GM21515 (cell line): ENCODE measurements around the gene PARL.

ENCODE experiments used
- ATAC-seq: cut with Tn5 transposase; IDR thresholded peaks from one replicate; pipeline ENCODE4 v1.9.1; 2021; ENCODE audit not compliant: unreplicated experiment

Gene PARL

GRCh38 chr3:183854318-183855035, 30.2 kb downstream of the PARL start:
- ATAC-seq, result no peak

DNA sequence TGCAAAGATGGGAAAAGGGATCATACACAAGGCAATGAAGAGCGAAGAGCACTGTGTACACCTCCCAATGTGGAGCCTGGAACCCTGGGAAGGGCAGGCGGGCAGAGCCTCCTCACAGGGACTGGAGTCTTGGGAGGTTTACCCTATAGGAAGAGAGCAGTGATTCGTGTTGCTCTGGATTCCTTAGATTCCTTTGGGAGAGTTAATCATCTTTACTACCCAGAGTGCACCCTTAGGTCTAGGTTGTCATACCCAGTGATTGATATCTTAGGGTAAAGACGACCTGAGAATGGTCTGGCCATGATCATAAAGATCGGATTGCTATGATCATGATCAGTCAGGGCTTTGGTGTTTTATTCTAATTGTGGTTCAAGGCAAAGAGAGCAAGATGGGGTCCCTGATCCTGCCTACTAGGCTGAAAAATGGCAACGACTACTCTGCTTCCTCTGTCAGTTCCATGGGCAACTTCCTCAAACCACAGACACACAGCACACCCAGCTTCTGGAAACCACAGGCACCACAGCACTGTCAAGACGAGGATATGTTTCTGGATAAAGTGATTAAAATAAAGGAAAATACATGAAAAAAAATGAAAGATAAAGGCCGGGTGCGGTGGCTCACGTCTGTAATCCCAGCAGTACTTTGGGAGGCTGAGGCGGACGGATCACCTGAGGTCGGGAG, 38.9 kb downstream of the PARL start:
- ATAC-seq, result no peak

GRCh38 chr3:183845090-183845489, 39.6 kb downstream of the PARL start:
- no peak for ATAC-seq

DNA sequence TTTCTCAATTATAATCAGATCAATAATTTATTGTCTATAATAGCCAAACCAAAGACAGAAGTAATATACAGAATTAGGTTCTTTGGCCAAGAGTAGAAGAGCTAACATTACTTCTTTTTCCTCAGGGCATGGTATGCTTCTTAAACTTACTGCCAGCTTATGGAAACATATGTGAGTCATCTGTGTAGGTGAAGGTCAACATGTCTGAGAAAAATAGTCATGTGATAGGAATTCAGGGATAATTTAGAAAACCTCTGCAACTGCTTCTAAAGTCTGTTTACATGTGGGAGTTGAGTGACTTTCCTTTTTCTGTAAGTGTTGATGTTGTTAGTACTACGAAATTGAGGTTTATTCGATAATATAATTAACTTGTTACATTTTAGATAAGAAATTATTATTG, 40.1 kb downstream of the PARL start:
- no peak for ATAC-seq

GRCh38 chr3:183839751-183840150, 44.9 kb downstream of the PARL start:
- no peak for ATAC-seq

DNA sequence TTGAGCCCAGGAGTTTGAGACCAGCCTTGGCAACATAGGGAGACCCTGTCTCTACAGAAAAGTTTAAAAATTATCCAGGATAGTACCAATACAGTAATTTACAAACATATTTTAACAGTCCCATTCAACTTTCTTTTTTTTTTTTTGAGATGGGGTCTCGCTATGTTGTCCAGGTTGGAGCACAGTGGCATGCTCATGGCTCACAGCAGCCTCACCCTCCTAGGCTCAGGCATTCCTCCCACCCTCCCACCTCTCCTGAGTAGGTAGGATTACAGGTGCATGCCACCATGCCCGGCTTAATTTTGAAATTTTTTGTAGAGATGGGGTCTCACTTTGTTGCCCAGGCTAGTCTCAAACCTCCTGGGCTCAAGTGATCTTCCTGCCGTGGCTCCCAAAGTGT, 46.8 kb downstream of the PARL start:
- ATAC-seq, result no peak

DNA sequence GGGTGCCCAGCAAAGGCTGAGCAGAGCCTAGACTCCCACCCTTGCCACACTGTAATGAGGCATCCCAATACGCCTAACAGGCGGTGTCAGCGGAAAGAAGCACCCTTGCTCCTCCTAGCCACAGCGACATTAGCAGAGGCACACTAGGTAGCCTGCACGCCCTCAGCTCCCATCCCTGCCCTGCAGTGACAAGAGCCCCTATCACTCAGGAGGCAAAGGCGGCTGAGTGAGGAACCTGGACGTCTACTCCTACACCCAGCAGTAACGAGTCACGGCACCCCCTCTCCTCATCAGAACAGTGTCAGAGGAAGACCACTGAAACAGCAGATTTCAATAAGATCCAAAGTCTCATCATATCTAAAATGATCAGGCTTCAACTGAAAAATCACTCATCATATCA, 47.3 kb downstream of the PARL start:
- no peak for ATAC-seq

- ATAC-seq, result no peak
Measured at GRCh38 chr3:183833516-183833915, 51.2 kb downstream of the PARL start.

- ATAC-seq, result no peak
Measured at GRCh38 chr3:183830187-183830586, 54.5 kb downstream of the PARL start.

GRCh38 chr3:183829466-183829865, 55.2 kb downstream of the PARL start:
- no peak for ATAC-seq

DNA sequence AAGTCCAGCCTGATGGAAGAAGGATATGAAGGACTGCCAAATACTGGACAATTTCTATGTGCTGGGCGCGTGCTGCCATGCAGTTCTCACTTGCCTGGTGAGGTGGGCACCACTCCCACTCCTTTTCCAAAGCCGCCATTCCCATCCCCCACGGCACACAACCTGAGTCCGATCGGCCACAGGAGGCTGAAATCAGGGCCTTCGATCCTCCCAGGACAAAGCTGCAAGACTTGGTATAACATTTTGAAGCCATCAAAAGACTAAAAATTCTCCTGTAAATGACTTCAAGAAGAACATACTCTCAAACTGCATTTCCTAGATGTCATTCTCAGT, 56.2 kb downstream of the PARL start:
- no peak for ATAC-seq

- no peak for ATAC-seq
Measured at GRCh38 chr3:183827809-183828537, 56.7 kb downstream of the PARL start.

GRCh38 chr3:183826448-183827250, 58.0 kb downstream of the PARL start:
- ATAC-seq, result no peak

DNA sequence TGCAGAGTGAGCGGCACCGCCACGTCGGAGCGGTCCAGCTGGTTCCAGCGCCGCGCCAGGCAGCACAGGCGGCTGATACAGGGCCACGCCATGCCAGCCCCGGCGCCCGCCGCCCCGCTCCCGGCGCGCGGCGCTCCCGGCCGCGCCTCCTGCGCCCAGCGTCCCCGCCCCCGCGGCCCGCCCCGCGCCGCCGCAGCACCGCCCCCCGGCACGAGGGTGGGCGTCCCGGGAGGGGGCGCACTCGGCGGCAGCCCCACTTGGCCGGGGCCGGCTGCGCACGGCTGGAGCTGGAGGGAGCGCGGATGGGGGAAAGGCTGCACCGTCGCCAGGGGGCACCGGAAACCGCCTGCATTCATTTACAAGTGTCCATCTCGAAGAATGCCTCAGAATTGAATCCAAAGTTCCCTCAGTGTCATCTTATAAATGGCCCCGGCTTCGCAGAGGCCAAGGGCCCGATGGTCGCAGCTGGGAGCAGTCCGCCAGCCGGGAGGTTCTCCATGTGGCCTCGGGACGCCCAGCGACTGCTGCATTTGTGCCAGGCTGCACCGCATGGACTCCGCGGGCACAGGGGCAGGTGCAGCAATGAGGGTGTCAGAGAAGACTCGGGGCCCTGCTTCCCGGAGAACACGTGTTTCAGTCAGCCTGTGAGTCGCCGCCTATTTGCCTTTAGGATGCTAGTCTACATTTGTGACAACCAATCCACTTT, 59.1 kb downstream of the PARL start, which contains the start of gene MAP6D1:
TSS of gene MAP6D1 (minus strand) at position 122 of the 706 bp plus-strand sequence. CDS start at position 92, 30 bp downstream.
- ATAC-seq, result no peak

DNA sequence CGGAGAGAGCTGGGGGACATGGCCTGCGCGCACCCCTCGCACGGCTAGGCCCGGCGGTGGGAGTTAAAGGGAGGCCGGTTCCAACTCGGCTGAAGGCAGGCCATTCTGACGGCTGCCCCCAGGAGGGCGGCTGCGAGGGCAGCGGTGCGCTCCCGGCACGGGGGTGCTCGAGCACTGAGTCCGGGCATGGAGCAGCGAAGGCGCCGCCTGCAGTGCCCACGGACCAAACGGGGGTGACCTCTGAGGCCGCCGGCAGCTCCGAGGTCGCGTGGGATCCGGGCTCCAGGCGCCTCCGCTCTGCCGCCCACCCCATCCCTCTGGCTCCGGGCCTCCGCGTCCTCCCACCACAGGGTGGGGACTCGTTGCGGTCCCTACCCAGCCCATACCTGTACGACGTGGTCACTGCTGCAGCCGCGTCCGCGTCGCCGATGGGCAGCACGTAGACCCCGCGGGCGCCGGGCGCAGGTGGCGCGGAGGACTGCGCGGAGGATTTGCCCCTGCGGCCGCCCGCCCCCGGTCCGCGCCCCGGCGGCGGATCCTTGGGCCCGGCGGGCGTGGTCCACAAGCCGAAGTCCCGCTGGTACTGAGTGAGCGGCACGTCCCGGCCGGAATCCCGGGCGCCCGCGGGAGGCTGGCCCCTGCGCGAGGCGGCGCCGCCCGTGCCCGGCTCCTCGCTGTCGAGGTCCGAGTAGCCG, 59.8 kb downstream of the PARL start:
- ATAC-seq, result no peak

DNA sequence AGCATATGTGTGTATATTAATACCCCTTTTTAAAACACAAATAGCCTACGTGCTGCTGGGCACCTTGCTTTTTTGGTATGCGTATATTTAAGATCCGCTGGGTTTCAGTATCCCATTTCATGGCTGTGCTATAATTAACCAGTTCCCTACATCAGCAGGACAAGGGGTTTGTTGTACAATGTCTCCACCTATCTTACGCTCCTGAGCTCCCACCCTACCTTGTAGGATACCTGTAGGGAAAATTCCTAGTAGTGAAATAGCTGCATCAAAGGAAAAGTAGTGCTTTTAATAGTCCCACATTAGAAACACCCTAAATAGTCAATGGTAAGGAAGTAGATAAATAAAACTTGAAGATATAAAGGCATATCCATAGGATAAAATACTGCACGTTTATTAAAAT, 60.7 kb downstream of the PARL start:
- no peak for ATAC-seq

DNA sequence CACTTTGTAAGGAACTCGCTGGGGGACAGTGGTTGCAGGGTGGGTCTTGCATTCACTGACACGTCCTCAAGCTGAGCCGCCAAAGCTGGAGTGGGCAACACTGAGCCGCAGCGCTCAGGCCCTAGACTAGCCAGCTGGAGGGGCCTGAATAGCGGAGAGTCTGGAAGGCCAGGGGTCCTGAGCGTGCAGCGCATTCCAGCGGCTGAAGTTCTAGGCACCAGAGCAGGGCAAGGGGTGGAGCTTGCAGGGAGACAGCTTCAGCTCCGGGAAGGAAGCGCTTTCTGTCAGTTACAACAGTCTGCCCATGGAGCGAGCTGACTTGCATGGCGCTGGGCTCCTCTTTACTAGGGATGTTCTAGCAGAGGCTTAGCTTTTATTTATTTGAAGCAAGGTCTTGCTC, 62.0 kb downstream of the PARL start:
- ATAC-seq, result no peak

GRCh38 chr3:183819831-183820230, 64.8 kb downstream of the PARL start:
- no peak for ATAC-seq

DNA sequence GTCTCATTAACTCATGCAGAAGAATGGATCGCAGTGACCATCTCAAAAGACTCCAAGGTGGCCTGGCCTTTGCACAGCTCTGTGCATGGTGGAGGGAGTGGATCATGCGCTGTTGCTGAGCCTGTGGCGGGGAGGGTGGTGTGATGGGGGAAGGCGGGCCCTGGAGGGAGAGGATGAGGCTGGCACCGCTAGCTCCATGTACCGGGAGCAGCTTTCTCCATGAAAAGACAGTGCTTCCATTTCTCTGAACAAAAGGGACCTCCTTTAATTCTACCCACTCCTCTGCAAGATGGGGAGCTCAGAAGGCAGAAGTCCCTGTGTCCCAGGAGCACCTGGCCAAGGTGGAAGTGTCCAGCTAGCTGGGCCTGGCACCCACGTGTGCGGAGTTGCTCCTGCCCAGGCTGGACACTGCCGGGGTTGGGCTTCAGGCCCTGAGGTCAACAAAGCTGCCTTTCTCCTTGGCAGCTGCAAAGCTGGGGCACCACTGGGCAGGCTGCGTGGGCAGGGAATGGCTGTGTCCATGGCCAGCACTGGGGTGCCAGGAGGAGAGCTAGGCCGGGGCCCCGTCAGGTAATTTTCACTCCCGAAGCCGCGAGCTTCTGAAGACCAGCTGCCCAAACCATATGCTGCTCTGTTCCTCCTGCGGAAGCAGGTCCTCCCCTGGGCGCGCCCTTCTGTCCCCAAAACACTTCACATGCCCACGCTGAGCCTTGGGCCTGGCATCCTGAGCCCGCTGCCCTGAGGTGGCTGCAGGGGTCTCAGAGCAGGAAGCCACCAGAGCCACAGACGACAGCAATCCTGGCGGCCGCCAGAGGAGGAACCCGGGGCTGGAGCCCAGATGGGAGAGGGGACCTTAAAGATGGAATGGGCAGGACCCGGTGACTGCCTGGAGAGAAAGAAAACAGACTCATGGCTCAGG, 65.7 kb downstream of the PARL start:
- ATAC-seq, result no peak
